Breast epithelium (tissue), 4 donors: ENCODE data around the gene EBPL. TPM values are rescaled to one million over a fixed set of nuclear protein-coding genes. Genes with fewer than 3 reads are reported as not detected.
"Not testable (repeated sequence)": the region's sequence is repeated elsewhere in the genome, so short reads cannot be mapped to it uniquely, and the experiment has no call there.

ENCODE experiments used
- DNase-seq, 2 donors: peaks; one replicate each; pipeline ENCODE4 v3.0.0-alpha.2; 2019; ENCODE audit warnings: low spot score in 2 of 2
- H3K27ac ChIP-seq, 2 donors: fragments of 200-600 bp; sonication (generic) in 1 of 2; one replicate each; pipeline ENCODE4 v1.5.1; 2016 to 2019; ENCODE audit warnings: mild to moderate bottlenecking in 1 of 2
- H3K27me3 ChIP-seq, 2 donors: fragments of 200-600 bp; sonication (generic) in 1 of 2; one replicate each; pipeline versions ENCODE4 v1.5.1 to v1.6.0; 2017 to 2019; ENCODE audit warnings: control low read depth in 1 of 2, mild to moderate bottlenecking in 1 of 2
- H3K36me3 ChIP-seq: fragments of 200-600 bp; one replicate; pipeline ENCODE4 v1.5.1; 2019
- H3K4me1 ChIP-seq, 2 donors: fragments of 200-600 bp; sonication (generic); one replicate each; pipeline ENCODE4 v1.5.1; 2016 to 2019; ENCODE audit warnings: control low read depth in 1 of 2
- H3K4me3 ChIP-seq, 3 donors: fragments of 200-600 bp; sonication (generic); 1 replicate in 2 of 3; 2 replicates in 1 of 3; pipeline ENCODE4 v1.5.1; 2016 to 2019; ENCODE audit warnings: mild to moderate bottlenecking in 3 of 3, moderate library complexity in 2 of 3
- H3K9me3 ChIP-seq, 2 donors: fragments of 200-600 bp; sonication (generic) in 1 of 2; one replicate each; pipeline ENCODE4 v1.5.1; 2016 to 2019; ENCODE audit warnings: control low read depth in 1 of 2
- POLR2A ChIP-seq: fragments of 450-650 bp; IDR thresholded peaks from one replicate; pipeline ENCODE4 v1.6.1; 2016; ENCODE audit warnings: antibody characterized with exemption, mild to moderate bottlenecking, moderate library complexity
- POLR2AphosphoS5 ChIP-seq, 3 donors: sonication (generic); formaldehyde crosslinking; IDR thresholded peaks; one replicate each; pipeline ENCODE4 v1.6.1; 2017; ENCODE audit warnings: antibody characterized with exemption in 3 of 3
- intact Hi-C: fragments of 100-400 bp; cut with DNase I; formaldehyde crosslinking; loops from one replicate; pipeline ENCODE4 v1.15.1; 2023; ENCODE audit warnings: low total_unique reads
- total RNA-seq, 3 donors: library from RNA; depleted of rRNA; stranded (reverse); fragments of >200 nt; gene quantifications; one replicate each; pipeline ENCODE4 v1.1.0, GENCODE V29; 2016
- TF ChIP-seq, protein P1 (sequence below), 3 donors: fragments of 450-650 bp; IDR thresholded peaks; one replicate each; pipeline ENCODE4 v1.5.1; 2016 to 2017; ENCODE audit warnings: antibody characterized with exemption in 3 of 3, mild to moderate bottlenecking in 3 of 3, moderate library complexity in 3 of 3

EBPL gene
- total RNA-seq, 3 donors from 2014 or later: 33.3 to 104 (median 80.1) TPM

DNA sequence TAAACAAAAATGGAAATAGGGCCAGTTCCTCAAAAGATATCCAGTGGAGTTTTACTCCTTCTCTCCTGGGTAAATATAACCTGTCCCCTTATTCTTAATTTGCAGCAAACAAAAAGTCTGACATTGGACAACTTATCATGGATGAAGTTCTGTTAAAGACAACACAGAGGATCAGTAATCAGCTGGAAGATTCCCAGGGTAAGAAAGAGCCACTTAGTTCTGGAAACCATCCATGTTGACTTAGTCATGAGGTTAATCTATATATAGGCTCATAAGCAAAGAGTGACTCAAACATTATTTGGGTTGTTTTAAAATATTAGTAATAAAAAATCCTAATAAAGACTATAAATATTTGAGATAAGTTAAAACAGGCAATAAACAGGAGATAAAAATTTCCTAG, 40.5 kb upstream of the EBPL start:
- no peak for DNase-seq
- Histone ChIP-seq H3K9me3 (no peaks in the 10 kb centered on the region), H3K4me3 (no peak overlapping the region), H3K27me3 (no peaks in the 10 kb centered on the region), H3K4me1 (no peaks in the 10 kb centered on the region), H3K27ac (no peak overlapping the region), H3K36me3 (no peaks in the 10 kb centered on the region)
- intact Hi-C loops: no loop called here
- TF ChIP-seq POLR2AphosphoS5 (IDR thresholded peaks at IDR 0.05): no peak
- TF ChIP-seq, protein P1, sequence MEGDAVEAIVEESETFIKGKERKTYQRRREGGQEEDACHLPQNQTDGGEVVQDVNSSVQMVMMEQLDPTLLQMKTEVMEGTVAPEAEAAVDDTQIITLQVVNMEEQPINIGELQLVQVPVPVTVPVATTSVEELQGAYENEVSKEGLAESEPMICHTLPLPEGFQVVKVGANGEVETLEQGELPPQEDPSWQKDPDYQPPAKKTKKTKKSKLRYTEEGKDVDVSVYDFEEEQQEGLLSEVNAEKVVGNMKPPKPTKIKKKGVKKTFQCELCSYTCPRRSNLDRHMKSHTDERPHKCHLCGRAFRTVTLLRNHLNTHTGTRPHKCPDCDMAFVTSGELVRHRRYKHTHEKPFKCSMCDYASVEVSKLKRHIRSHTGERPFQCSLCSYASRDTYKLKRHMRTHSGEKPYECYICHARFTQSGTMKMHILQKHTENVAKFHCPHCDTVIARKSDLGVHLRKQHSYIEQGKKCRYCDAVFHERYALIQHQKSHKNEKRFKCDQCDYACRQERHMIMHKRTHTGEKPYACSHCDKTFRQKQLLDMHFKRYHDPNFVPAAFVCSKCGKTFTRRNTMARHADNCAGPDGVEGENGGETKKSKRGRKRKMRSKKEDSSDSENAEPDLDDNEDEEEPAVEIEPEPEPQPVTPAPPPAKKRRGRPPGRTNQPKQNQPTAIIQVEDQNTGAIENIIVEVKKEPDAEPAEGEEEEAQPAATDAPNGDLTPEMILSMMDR (IDR thresholded peaks at IDR 0.05): no peak
- no peak for TF ChIP-seq POLR2A

DNA sequence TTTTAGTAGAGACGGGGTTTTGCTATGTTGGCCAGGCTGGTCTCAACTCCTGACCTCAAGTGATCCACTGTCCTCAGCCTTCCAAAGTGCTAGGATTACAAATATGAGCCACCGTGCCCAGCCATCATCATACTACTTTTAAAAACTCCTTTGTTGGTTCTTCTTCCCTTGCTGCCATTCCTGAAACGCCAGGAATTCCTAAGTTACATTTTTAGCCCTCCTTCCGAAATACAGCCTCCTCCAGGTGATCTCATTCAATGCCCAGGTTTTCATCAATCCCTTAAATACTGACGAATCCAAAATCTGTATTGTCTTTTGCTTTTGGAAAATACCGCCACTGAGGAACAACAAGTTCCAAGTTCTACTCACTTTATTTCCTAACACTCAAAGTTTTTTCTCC, 25.3 kb upstream of the EBPL start:
- H3K36me3 ChIP-seq: peaks cover under 1% of the 10 kb centered on the region
- H3K4me3 ChIP-seq: no peak overlapping the region
- H3K4me1 ChIP-seq: no peaks in the 10 kb centered on the region
- H3K27me3 ChIP-seq: no peaks in the 10 kb centered on the region
- intact Hi-C loops: no loop called here
- H3K27ac ChIP-seq: no peak overlapping the region
- DNase-seq: no peak
- peaks cover 0 to 18% of the 10 kb centered on the region in 2 donors for H3K9me3 ChIP-seq
- TF ChIP-seq, protein P1 (IDR thresholded peaks at IDR 0.05): no peak
- TF ChIP-seq POLR2AphosphoS5 (IDR thresholded peaks at IDR 0.05) (no peak), POLR2A (no peak)

DNA sequence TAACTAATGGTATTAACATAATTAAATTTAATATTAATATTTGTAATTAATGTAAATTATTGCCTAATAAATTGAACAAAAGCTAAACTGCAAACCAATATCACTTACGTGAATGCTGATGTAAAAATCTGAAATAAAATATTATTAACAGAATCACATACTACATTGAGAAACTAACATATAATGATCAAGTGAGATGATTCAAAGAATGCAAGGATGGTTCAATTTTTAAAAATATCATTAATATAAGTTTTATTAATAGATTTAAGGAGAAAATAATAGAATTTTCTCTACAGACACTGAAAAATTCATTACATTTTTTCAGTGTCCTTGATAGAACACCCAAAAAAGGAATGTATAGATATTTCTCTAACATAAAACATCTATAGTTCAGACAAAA, 23.5 kb upstream of the EBPL start:
- TF ChIP-seq POLR2A (no peak), POLR2AphosphoS5 (IDR thresholded peaks at IDR 0.05) (no peak)
- TF ChIP-seq, protein P1 (IDR thresholded peaks at IDR 0.05): no peak
- H3K36me3 ChIP-seq: no peaks in the 10 kb centered on the region
- intact Hi-C loops: no loop called here

DNA sequence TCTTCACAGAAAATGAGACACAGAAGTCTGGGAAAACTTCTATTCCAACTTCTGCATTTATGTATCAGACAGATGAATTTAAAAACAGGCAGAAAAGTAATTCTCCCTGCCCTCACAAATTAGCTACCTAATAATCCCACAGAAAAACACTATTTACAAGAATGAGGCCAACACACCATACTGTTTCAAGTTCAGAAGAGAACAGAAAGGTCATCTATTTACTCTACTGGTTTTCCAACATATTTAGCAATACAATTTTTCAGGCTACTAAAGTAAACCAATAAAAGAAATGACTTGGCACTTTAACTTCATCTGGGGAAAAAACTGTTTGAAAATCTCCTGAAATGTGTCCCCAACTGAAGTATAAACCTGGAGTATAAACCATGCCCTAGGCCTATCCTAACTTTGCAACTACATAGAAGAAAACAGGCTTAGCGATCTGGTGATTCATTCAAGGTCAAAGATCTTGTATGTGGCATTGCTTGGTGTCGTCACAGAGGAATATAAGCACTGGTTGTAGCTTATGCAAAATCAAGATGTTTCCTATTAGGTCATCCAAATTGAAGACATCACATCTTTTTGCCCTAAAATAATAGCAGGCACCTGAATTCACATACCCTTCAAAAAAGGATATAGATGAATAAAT, 20.1 kb upstream of the EBPL start:
- DNase-seq: no peak
- peaks cover 0 to 18% of the 10 kb centered on the region in 2 donors for H3K9me3 ChIP-seq
- no peaks in the 10 kb centered on the region for H3K27me3 ChIP-seq
- no peak overlapping the region for H3K4me3 ChIP-seq
- TF ChIP-seq POLR2A (no peak), POLR2AphosphoS5 (IDR thresholded peaks at IDR 0.05) (no peak)
- TF ChIP-seq, protein P1 (IDR thresholded peaks at IDR 0.05): no peak
- no peaks in the 10 kb centered on the region for H3K36me3 ChIP-seq
- no peaks in the 10 kb centered on the region for H3K4me1 ChIP-seq
- intact Hi-C loops: no loop called here
- no peak overlapping the region for H3K27ac ChIP-seq

More for the DNA sequence above, 23.5 kb upstream of the EBPL start:
- no peak for DNase-seq
- Histone ChIP-seq H3K4me3 (no peak overlapping the region), H3K27me3 (no peaks in the 10 kb centered on the region), H3K4me1 (no peaks in the 10 kb centered on the region), H3K27ac (no peak overlapping the region), H3K9me3 (peaks cover 0 to 18% of the 10 kb centered on the region in 2 donors)

DNA sequence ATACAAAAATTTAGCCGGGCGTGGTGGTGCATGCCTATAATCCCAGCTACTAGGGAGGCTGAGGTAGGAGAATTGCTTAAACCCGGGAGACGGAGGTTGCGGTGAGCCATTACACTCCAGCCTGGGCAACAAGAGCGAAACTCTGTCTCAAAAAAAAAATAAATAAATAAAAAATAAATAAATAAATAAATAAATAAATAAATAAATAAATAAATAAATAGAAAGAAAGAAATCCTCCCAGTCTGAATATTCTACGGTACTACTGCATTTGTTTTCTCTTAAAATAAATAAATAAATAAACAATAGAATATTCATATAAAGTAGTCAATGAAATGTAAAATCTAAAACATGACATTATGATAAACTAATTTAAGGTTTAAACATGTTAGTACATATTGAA, 13.0 kb upstream of the EBPL start:
- H3K27ac ChIP-seq, intact Hi-C loops, H3K9me3 ChIP-seq, DNase-seq, H3K27me3 ChIP-seq, H3K4me3 ChIP-seq, H3K36me3 ChIP-seq, H3K4me1 ChIP-seq: not testable (repeated sequence)
